AG04450 (cell line): ENCODE results near the gene PCAT6. TPM values are rescaled to one million over a fixed set of nuclear protein-coding genes. Genes with fewer than 3 reads are reported as not detected.

Experiments
- CTCF ChIA-PET: fragments of 300-600, 350-600 bp; formaldehyde crosslinking; extraction: SDS; loops from one replicate; lab custom pipeline; 2022; ENCODE audit warnings: antibody characterized with exemption, inconsistent platforms; lab: Charles Lee
- POLR2A ChIA-PET: fragments of 350-600 bp; formaldehyde crosslinking; extraction: SDS; loops from one replicate; lab custom pipeline; 2021; ENCODE audit warnings: antibody characterized with exemption, inconsistent platforms; lab: Yijun Ruan, JAX
- DNase-seq: peaks from one replicate; pipeline ENCODE4 v3.0.0-alpha.2; 2011; ENCODE audit warnings: low read depth, low spot score
- H3K27ac ChIP-seq: one replicate; pipeline ENCODE4 v1.5.1; 2012; ENCODE audit warnings: low read depth, low read length, control low read depth
- H3K27me3 ChIP-seq: one replicate; pipeline ENCODE4 v1.6.0; 2012; ENCODE audit warnings: low read length; ENCODE audit not compliant: control insufficient read depth, insufficient read depth
- H3K4me3 ChIP-seq: 2 replicates; pipeline ENCODE4 v1.5.1; 2011; ENCODE audit warnings: mild to moderate bottlenecking, low read depth, low read length, control low read depth
- H3K9me3 ChIP-seq: 2 replicates; pipeline ENCODE4 v1.5.1; 2012; ENCODE audit warnings: low read length; ENCODE audit not compliant: control insufficient read depth, insufficient read depth
- CTCF ChIP-seq: IDR thresholded peaks from 2 replicates; pipeline ENCODE4 v1.5.1; 2011; ENCODE audit warnings: low read depth, low read length, control low read depth, inconsistent platforms
- polyA plus RNA-seq: library from polyadenylated mRNA; depleted of rRNA; stranded (reverse); fragments of >200 nt; gene quantifications from 2 replicates; pipeline ENCODE4 v1.2.3, GENCODE V29; 2011

The PCAT6 gene
- polyA plus RNA-seq, 1 experiment: 3.0 TPM

- no peak overlapping the region for H3K27ac ChIP-seq
- H3K9me3 ChIP-seq: no peaks in the 10 kb centered on the region
- POLR2A ChIA-PET: no interaction called here
- DNase-seq: no peak
- no peak for TF ChIP-seq CTCF
- peaks cover 32% of the 10 kb centered on the region for H3K27me3 ChIP-seq
- no peak overlapping the region for H3K4me3 ChIP-seq
- CTCF ChIA-PET: no interaction called here
These were observed 27.1 kb downstream of the PCAT6 start for GRCh38 chr1:202837746-202838262.

DNA sequence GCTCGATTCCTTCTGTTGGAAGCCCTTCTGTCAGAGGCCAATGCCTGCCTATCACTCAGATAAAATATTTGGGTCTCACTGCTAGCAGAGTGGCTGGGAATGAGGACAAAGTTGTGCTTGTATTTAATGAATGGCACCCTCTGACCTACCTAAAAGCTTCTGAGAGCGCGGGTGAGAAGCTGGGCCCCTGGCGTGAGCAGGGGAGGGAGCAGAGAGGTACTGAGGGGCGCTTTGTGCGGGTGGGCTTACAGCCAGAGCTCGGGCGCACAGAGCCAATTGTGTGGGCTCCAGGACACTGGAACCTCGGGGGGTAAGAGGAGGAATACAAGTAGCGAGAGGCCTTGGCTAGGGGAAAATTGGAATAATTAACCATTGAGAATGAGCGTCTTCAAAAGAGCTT is 32.3 kb downstream of the PCAT6 start:
- H3K27me3 ChIP-seq: peaks cover 7% of the 10 kb centered on the region

DNA sequence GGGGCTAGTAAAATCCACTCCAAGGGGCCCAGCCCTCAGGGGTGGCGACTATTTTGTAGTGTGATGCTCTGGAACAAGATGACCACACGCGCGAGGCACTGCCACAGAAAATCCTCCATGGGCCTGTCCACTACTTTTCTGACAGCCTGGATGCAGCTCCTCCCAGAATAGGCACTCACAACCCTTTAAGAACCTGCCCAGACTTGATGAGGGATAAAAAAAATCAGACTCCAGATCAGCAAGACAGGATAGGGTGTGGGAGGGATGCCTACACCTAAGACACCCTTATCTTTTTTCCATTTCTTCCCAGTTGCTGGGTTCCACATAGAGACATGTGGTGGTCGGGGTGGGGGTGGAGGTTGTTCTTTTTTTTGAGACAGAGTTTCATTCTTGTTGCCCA is 33.5 kb downstream of the PCAT6 start:
- Histone ChIP-seq H3K27ac (no peak overlapping the region), H3K4me3 (no peak overlapping the region), H3K9me3 (no peaks in the 10 kb centered on the region), H3K27me3 (peaks cover 4% of the 10 kb centered on the region)
- ChIA-PET CTCF (no interaction called here), POLR2A (no interaction called here)
- TF ChIP-seq CTCF: no peak
- DNase-seq: no peak

More for the DNA sequence above, 32.3 kb downstream of the PCAT6 start:
- no peaks in the 10 kb centered on the region for H3K9me3 ChIP-seq
- H3K27ac ChIP-seq: no peak overlapping the region
- CTCF ChIA-PET: no interaction called here
- no peak overlapping the region for H3K4me3 ChIP-seq
- no peak for DNase-seq
- TF ChIP-seq CTCF: no peak
- POLR2A ChIA-PET: no interaction called here

DNA sequence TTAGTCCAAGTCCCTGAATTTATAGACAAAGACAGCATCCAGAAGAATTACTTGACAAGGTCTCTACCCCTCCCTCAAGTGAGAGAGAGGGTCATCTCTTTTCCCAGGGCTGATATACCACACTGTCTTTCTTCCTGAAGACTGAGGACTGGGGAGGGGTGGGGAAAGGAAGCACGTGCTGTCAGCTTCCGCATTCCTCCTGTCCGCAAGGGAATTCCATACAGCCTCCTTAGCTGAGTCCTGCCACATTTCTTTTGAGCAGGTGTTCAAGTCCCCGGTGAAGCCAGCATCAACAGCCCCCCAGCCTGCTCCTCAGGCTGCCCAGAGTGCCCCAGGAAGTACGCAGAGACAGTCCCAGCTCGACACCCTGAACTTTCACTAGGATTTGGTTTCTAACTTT is 34.2 kb downstream of the PCAT6 start:
- H3K4me3 ChIP-seq: no peak overlapping the region
- no peaks in the 10 kb centered on the region for H3K9me3 ChIP-seq
- ChIA-PET CTCF (no interaction called here), POLR2A (no interaction called here)
- peaks cover 4% of the 10 kb centered on the region for H3K27me3 ChIP-seq
- H3K27ac ChIP-seq: no peak overlapping the region
- TF ChIP-seq CTCF: no peak
- DNase-seq: no peak

- CTCF ChIA-PET: no interaction called here
- no peak for DNase-seq
- H3K9me3 ChIP-seq: no peaks in the 10 kb centered on the region
- POLR2A ChIA-PET: interaction anchor here (0.9 kb wide), 1 partner anchor 37 kb away, joined by 3 read pairs; the partner anchor contains the start of gene PCAT6
- no peak for TF ChIP-seq CTCF
- peaks cover 2% of the 10 kb centered on the region for H3K27me3 ChIP-seq
- H3K4me3 ChIP-seq: no peak overlapping the region
- no peak overlapping the region for H3K27ac ChIP-seq
These were observed 37.4 kb downstream of the PCAT6 start for GRCh38 chr1:202848191-202848542.
